T-helper 2 cell treated with Interferon-gamma antibody and Interleukin-4, amounts not matched to agents 100 ng/mL and 5 ng/mL, for 36 hours (primary cell): Measurements from ENCODE around the gene CCDC93. TPM values are rescaled to one million over a fixed set of nuclear protein-coding genes. Genes with fewer than 3 reads are reported as not detected.

Experiments
- intact Hi-C: fragments of 100-400 bp; cut with micrococcal nuclease; formaldehyde crosslinking; loops from one replicate; pipeline ENCODE4 v1.15.1; 2023
- total RNA-seq: library from RNA; stranded (reverse); gene quantifications from 2 replicates; pipeline ENCODE4 v1.2.3, GENCODE V29; 2022

The CCDC93 gene
- total RNA-seq, 1 donor from 2014 or later: 31.8 TPM

- intact Hi-C loops: no loop called here
Observed at GRCh38 chr2:117958186-117958585, 55.7 kb downstream of the CCDC93 start.

GRCh38 chr2:117957616-117958015 lies 56.3 kb downstream of the CCDC93 start:
- intact Hi-C loops: no loop called here

- intact Hi-C loops: loop anchor here (1.0 kb wide), 1 partner anchor 47 kb away; no protein-coding TSS in a partner anchor
Observed at GRCh38 chr2:117956036-117956796, 57.7 kb downstream of the CCDC93 start.

GRCh38 chr2:117953231-117953630 lies 60.6 kb downstream of the CCDC93 start:
- intact Hi-C loops: no loop called here

- intact Hi-C loops: no loop called here
Observed at GRCh38 chr2:117952701-117953100, 61.2 kb downstream of the CCDC93 start.

- intact Hi-C loops: no loop called here
Observed at GRCh38 chr2:117952228-117952627, 61.6 kb downstream of the CCDC93 start.

- intact Hi-C loops: no loop called here
Observed at GRCh38 chr2:117949806-117950205, 64.1 kb downstream of the CCDC93 start.

- intact Hi-C loops: no loop called here
Observed at GRCh38 chr2:117948615-117949014, 65.3 kb downstream of the CCDC93 start.

GRCh38 chr2:117945296-117945695 lies 68.6 kb downstream of the CCDC93 start:
- intact Hi-C loops: no loop called here

GRCh38 chr2:117944816-117945215 lies 69.1 kb downstream of the CCDC93 start:
- intact Hi-C loops: no loop called here

GRCh38 chr2:117943013-117943672 lies 70.7 kb downstream of the CCDC93 start:
- intact Hi-C loops: no loop called here

GRCh38 chr2:117942551-117942950 lies 71.3 kb downstream of the CCDC93 start:
- intact Hi-C loops: no loop called here

- intact Hi-C loops: no loop called here
Observed at GRCh38 chr2:117941693-117942092, 72.2 kb downstream of the CCDC93 start.

- intact Hi-C loops: no loop called here
Observed at GRCh38 chr2:117940436-117940835, 73.4 kb downstream of the CCDC93 start.

GRCh38 chr2:117938611-117939010 lies 75.3 kb downstream of the CCDC93 start:
- intact Hi-C loops: no loop called here

- intact Hi-C loops: no loop called here
Observed at GRCh38 chr2:117936871-117937428, 76.9 kb downstream of the CCDC93 start.

- intact Hi-C loops: no loop called here
Observed at GRCh38 chr2:117935954-117936353, 77.9 kb downstream of the CCDC93 start.

GRCh38 chr2:117935456-117935855 lies 78.4 kb downstream of the CCDC93 start:
- intact Hi-C loops: no loop called here

- intact Hi-C loops: no loop called here
Observed at GRCh38 chr2:117933884-117934354, 80.0 kb downstream of the CCDC93 start.

GRCh38 chr2:117931978-117932377 lies 81.9 kb downstream of the CCDC93 start:
- intact Hi-C loops: no loop called here

- intact Hi-C loops: no loop called here
Observed at GRCh38 chr2:117931266-117931665, 82.6 kb downstream of the CCDC93 start.

- intact Hi-C loops: no loop called here
Observed at GRCh38 chr2:117930775-117931174, 83.1 kb downstream of the CCDC93 start.
